KMS-11 (cell line): ENCODE results near the gene TMEM184A.

ENCODE experiments used
- H2AFZ ChIP-seq: fragments of 200-600 bp; sonication (generic); 2 replicates; pipeline ENCODE4 v1.6.1; 2016; ENCODE audit warnings: antibody characterized with exemption, mixed run types, low read depth
- H3K27ac ChIP-seq: fragments of 200-600 bp; sonication (generic); 2 replicates; pipeline ENCODE4 v1.6.1; 2016; ENCODE audit warnings: mild to moderate bottlenecking, mixed run types
- H3K27me3 ChIP-seq: fragments of 200-600 bp; sonication (generic); 2 replicates; pipeline ENCODE4 v1.6.1; 2017; ENCODE audit warnings: mild to moderate bottlenecking, low read depth, mixed run types, moderate library complexity; ENCODE audit not compliant: insufficient read depth
- H3K36me3 ChIP-seq: fragments of 200-600 bp; sonication (generic); 2 replicates; pipeline ENCODE4 v1.6.1; 2017; ENCODE audit warnings: mild to moderate bottlenecking, mixed run types; ENCODE audit not compliant: insufficient read depth
- H3K4me1 ChIP-seq: fragments of 200-600 bp; sonication (generic); 2 replicates; pipeline ENCODE4 v1.6.1; 2016; ENCODE audit warnings: mild to moderate bottlenecking, low read depth, mixed run types; ENCODE audit not compliant: poor library complexity, severe bottlenecking
- H3K4me2 ChIP-seq: fragments of 200-600 bp; sonication (generic); 2 replicates; pipeline ENCODE4 v1.7.0; 2016; ENCODE audit warnings: mild to moderate bottlenecking, mixed run types
- H3K4me3 ChIP-seq: fragments of 200-600 bp; sonication (generic); IDR thresholded peaks from 2 replicates; pipeline ENCODE4 v1.6.1; 2017; ENCODE audit warnings: low read depth, low read length, mixed read lengths; ENCODE audit not compliant: insufficient read depth
- H3K79me2 ChIP-seq: fragments of 200-600 bp; sonication (generic); 2 replicates; pipeline ENCODE4 v1.6.1; 2016; ENCODE audit warnings: low read depth, mixed run types; ENCODE audit not compliant: insufficient read depth
- H3K9ac ChIP-seq: fragments of 200-600 bp; sonication (generic); 2 replicates; pipeline ENCODE4 v1.6.1; 2016; ENCODE audit warnings: mild to moderate bottlenecking, mixed run types
- H4K20me1 ChIP-seq: fragments of 200-600 bp; sonication (generic); 2 replicates; pipeline ENCODE4 v1.6.1; 2016; ENCODE audit warnings: mild to moderate bottlenecking, mixed run types; ENCODE audit not compliant: insufficient read depth
- TF ChIP-seq, protein P1 (sequence below): fragments of 200-600 bp; sonication (generic); conservative IDR thresholded peaks from 2 replicates; pipeline ENCODE4 v1.6.1; 2017; ENCODE audit warnings: low read depth, mild to moderate bottlenecking, antibody characterized with exemption, low read length, moderate library complexity, mixed read lengths

The TMEM184A gene

DNA sequence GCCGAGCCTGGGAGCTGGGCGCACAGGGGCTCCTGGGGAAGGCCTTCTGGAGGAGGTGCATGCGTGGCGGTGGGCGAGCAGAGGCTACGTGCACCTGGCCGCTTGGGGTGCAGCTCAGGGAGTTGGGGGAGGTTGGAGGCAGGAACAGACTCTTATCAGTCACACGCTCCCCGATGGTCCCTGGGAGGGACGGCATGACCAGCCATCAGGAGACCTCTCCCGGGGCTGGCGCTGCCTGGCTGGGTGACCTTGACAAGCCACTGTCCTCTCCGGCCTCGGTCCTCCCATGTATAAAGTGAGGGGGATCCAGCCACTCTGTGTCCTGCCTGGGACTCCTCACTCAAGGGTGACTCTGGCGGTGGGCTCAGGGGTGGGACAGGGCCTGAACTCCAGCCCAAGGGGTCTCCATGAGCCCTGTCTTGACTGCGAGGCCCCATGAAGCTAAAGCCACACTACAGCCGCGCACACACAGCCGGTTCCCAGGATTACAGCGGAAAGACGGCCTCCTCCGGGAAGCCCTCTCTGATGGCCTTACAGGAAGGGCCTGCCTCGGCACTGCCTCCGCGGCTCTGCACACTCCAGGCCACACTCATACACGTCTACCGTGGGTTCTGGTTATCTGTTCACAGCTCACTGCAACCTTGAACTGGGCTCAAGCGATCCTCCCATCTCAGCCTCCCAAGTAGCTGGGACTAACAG lies 2.3 kb downstream of the TMEM184A start:
- Histone ChIP-seq H3K9ac (no peak overlapping the region), H3K27me3 (peaks cover 10% of the 10 kb centered on the region; the same call in 1 of the 2 replicates), H3K4me3 (no peak overlapping the region), H3K36me3 (no peaks in the 10 kb centered on the region), H2AFZ (no peak overlapping the region), H3K79me2 (no peaks in the 10 kb centered on the region), H3K4me1 (peaks cover 8% of the 10 kb centered on the region), H4K20me1 (no peaks in the 10 kb centered on the region), H3K4me2 (no peak overlapping the region), H3K27ac (no peak overlapping the region)
- TF ChIP-seq, protein P1, sequence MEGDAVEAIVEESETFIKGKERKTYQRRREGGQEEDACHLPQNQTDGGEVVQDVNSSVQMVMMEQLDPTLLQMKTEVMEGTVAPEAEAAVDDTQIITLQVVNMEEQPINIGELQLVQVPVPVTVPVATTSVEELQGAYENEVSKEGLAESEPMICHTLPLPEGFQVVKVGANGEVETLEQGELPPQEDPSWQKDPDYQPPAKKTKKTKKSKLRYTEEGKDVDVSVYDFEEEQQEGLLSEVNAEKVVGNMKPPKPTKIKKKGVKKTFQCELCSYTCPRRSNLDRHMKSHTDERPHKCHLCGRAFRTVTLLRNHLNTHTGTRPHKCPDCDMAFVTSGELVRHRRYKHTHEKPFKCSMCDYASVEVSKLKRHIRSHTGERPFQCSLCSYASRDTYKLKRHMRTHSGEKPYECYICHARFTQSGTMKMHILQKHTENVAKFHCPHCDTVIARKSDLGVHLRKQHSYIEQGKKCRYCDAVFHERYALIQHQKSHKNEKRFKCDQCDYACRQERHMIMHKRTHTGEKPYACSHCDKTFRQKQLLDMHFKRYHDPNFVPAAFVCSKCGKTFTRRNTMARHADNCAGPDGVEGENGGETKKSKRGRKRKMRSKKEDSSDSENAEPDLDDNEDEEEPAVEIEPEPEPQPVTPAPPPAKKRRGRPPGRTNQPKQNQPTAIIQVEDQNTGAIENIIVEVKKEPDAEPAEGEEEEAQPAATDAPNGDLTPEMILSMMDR, result no peak

DNA sequence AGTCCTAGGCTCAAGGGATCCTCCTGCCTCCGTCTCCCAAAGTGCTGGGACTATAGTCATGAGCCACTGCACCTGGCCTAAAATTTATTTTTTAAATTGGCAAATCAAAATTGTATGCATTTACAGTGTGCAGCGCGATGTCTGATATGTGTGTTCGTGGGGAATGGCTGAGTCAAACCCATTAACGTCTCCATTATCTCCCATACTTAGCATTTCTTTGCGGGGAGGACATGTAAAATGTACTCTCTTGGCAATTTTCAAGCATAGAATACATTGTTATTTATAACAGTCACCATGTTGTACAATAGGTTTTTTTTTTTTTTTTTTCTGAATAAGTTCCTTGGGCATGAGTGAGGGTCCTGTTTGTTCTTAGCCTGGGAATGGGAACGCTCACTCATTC lies 3.8 kb downstream of the TMEM184A start:
- TF ChIP-seq, protein P1, result no peak
- Histone ChIP-seq H2AFZ (no peak overlapping the region), H3K9ac (no peak overlapping the region), H3K4me1 (peaks cover 8% of the 10 kb centered on the region), H3K79me2 (no peaks in the 10 kb centered on the region), H3K27me3 (peaks cover 7% of the 10 kb centered on the region; the same call in 1 of the 2 replicates), H3K36me3 (no peaks in the 10 kb centered on the region), H3K4me3 (no peak overlapping the region), H4K20me1 (no peaks in the 10 kb centered on the region), H3K27ac (no peak overlapping the region), H3K4me2 (no peak overlapping the region)

DNA sequence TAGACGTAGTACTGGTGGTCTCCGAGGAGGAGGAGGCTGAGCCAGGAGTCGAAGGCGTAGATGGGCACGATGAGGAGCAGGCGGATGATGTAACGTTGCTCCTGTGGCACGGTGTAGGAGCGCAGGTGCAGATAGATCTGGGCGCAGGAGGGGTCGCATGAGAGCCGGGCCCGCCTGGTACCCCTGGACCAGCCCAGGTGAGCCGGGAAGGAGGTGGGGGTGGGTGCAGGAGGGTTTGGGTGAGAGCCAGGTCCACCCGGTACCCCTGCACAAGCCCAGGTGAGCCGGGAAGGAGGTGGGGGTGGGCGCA lies 5.2 kb downstream of the TMEM184A start:
- Histone ChIP-seq H3K27ac (no peak overlapping the region), H3K4me3 (no peak overlapping the region), H4K20me1 (no peaks in the 10 kb centered on the region), H3K36me3 (no peaks in the 10 kb centered on the region), H3K4me2 (no peak overlapping the region), H3K4me1 (no peaks in the 10 kb centered on the region), H3K27me3 (peaks cover 7% of the 10 kb centered on the region; the same call in 1 of the 2 replicates), H3K79me2 (no peaks in the 10 kb centered on the region), H3K9ac (no peak overlapping the region), H2AFZ (no peak overlapping the region)
- TF ChIP-seq, protein P1, result no peak

GRCh38 chr7:1550005-1550845 lies 5.8 kb downstream of the TMEM184A start:
- peaks cover 7% of the 10 kb centered on the region; the same call in 1 of the 2 replicates for H3K27me3 ChIP-seq
- no peak overlapping the region for H3K4me3 ChIP-seq
- no peaks in the 10 kb centered on the region for H3K36me3 ChIP-seq
- H3K4me2 ChIP-seq, result no peak overlapping the region
- no peak overlapping the region for H3K27ac ChIP-seq
- no peaks in the 10 kb centered on the region for H4K20me1 ChIP-seq
- TF ChIP-seq, protein P1, result no peak
- no peaks in the 10 kb centered on the region for H3K79me2 ChIP-seq
- no peak overlapping the region for H3K9ac ChIP-seq
- H3K4me1 ChIP-seq, result no peaks in the 10 kb centered on the region
- H2AFZ ChIP-seq, result no peak overlapping the region
